Naive B cell (primary cell): ENCODE data around the gene LRP10. TPM values are rescaled to one million over a fixed set of nuclear protein-coding genes. Genes with fewer than 3 reads are reported as not detected.
"Not testable (repeated sequence)": the region's sequence is repeated elsewhere in the genome, so short reads cannot be mapped to it uniquely, and the experiment has no call there.

Source experiments
- ATAC-seq, 2 donors: fragments of 150-1000 bp; cut with Tn5 transposase; 2 replicates each; pipeline ENCODE4 v1.10.0; 2021; ENCODE audit warnings: low read depth in 2 of 2, mild to moderate bottlenecking in 2 of 2, moderate library complexity in 2 of 2
- DNase-seq: peaks from one replicate; pipeline ENCODE4 v3.0.0; 2022
- H3K27ac Mint-ChIP-seq, 6 donors: one replicate each; pipeline ENCODE4 v1.8.0; 2020 to 2022; ENCODE audit warnings: mild to moderate bottlenecking in 6 of 6, mixed read lengths in 6 of 6, moderate library complexity in 5 of 6, inconsistent platforms in 2 of 6
- H3K27me3 Mint-ChIP-seq, 3 donors: one replicate each; pipeline ENCODE4 v1.8.0; 2021 to 2022; ENCODE audit warnings: mixed read lengths in 3 of 3, mild to moderate bottlenecking in 1 of 3
- H3K36me3 Mint-ChIP-seq, 2 donors: one replicate each; pipeline ENCODE4 v1.8.0; 2020 to 2022; ENCODE audit warnings: mixed read lengths in 2 of 2, inconsistent platforms in 1 of 2, mild to moderate bottlenecking in 1 of 2
- H3K4me1 Mint-ChIP-seq, 3 donors: one replicate each; pipeline ENCODE4 v1.8.0; 2020 to 2022; ENCODE audit warnings: mixed read lengths in 3 of 3, inconsistent platforms in 1 of 3, mild to moderate bottlenecking in 1 of 3, moderate library complexity in 1 of 3
- H3K4me3 Mint-ChIP-seq, 8 donors: one replicate each; pipeline ENCODE4 v1.8.0; 2020 to 2022; ENCODE audit warnings: mild to moderate bottlenecking in 8 of 8, mixed read lengths in 8 of 8, moderate library complexity in 8 of 8, inconsistent platforms in 2 of 8
- H3K9me3 Mint-ChIP-seq, 7 donors: one replicate each; pipeline ENCODE4 v1.8.0; 2020 to 2022; ENCODE audit warnings: mixed read lengths in 7 of 7, mild to moderate bottlenecking in 5 of 7, inconsistent platforms in 2 of 7, moderate library complexity in 1 of 7
- polyA plus RNA-seq, 6 donors: library from polyadenylated mRNA; unstranded; fragments of 300-500 nt; fragmentation: Illumina TruSeq; gene quantifications; one replicate each; pipeline ENCODE4 v1.2.3, GENCODE V29; 2021; ENCODE audit warnings: low read depth in 6 of 6

The LRP10 gene
- polyA plus RNA-seq, 6 donors from 2014 or later, result 72.7 to 125 (median 92.6) TPM

DNA sequence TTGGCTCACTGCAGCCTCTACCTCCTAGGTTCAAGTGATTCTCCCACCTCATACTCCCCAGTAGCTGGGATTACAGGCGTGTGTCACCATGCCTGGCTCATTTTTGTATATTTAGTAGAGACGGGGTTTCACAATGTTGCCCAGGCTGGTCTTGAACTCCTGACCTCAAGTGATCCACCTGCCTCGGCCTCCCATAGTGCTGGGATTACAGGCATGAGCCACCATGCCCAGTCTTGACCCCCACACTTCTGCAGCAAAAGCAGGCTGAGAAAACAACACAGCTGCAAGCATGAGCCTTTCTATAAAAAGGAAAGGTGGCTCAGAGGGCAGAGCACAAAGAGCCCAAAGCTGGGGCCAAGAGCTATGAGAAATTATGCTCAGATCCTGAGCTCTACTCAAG, 11.2 kb upstream of the LRP10 start:
- H3K36me3 Mint-ChIP-seq, ATAC-seq, H3K9me3 Mint-ChIP-seq, DNase-seq, H3K27ac Mint-ChIP-seq, H3K4me3 Mint-ChIP-seq: not testable (repeated sequence)
- Mint-ChIP-seq H3K4me1 (peaks cover 0 to 10% (median 3%) of the 10 kb centered on the region in 3 donors), H3K27me3 (peaks cover 0 to 18% (median 0%) of the 10 kb centered on the region in 3 donors)

- DNase-seq, result no peak
- peak overlapping the region in 1 of 6 donors; percentile 33 for H3K27ac Mint-ChIP-seq
- H3K4me3 Mint-ChIP-seq, result no peak overlapping the region
- ATAC-seq, result no peak
- peaks cover 0 to 5% of the 10 kb centered on the region in 2 donors for H3K36me3 Mint-ChIP-seq
- H3K9me3 Mint-ChIP-seq, result no peaks in the 10 kb centered on the region
- H3K4me1 Mint-ChIP-seq, result peaks cover 0 to 10% (median 3%) of the 10 kb centered on the region in 3 donors
- peaks cover 0 to 14% (median 0%) of the 10 kb centered on the region in 3 donors for H3K27me3 Mint-ChIP-seq
These were observed 9.9 kb upstream of the LRP10 start for GRCh38 chr14:22861651-22862050.

- Mint-ChIP-seq H3K27me3 (peaks cover 0 to 9% (median 0%) of the 10 kb centered on the region in 3 donors), H3K4me1 (peaks cover 0 to 3% (median 1%) of the 10 kb centered on the region in 3 donors), H3K27ac (peak overlapping the region in 1 of 6 donors; percentile 87), H3K4me3 (no peak overlapping the region), H3K9me3 (no peaks in the 10 kb centered on the region), H3K36me3 (peaks cover 0 to 5% of the 10 kb centered on the region in 2 donors)
- DNase-seq (no peak), ATAC-seq (no peak)
These were observed 6.6 kb upstream of the LRP10 start for GRCh38 chr14:22864979-22865378.

- H3K9me3 Mint-ChIP-seq, result no peaks in the 10 kb centered on the region
- no peak for DNase-seq
- H3K4me1 Mint-ChIP-seq, result peaks cover 7 to 8% (median 7%) of the 10 kb centered on the region in 3 donors
- H3K4me3 Mint-ChIP-seq, result no peak overlapping the region
- H3K27ac Mint-ChIP-seq, result peak overlapping the region in 1 of 6 donors; percentile 87
- no peak for ATAC-seq
- peaks cover 0 to 9% (median 0%) of the 10 kb centered on the region in 3 donors for H3K27me3 Mint-ChIP-seq
- H3K36me3 Mint-ChIP-seq, result peaks cover 0 to 5% of the 10 kb centered on the region in 2 donors
These were observed 5.8 kb upstream of the LRP10 start for GRCh38 chr14:22865424-22866405.

DNA sequence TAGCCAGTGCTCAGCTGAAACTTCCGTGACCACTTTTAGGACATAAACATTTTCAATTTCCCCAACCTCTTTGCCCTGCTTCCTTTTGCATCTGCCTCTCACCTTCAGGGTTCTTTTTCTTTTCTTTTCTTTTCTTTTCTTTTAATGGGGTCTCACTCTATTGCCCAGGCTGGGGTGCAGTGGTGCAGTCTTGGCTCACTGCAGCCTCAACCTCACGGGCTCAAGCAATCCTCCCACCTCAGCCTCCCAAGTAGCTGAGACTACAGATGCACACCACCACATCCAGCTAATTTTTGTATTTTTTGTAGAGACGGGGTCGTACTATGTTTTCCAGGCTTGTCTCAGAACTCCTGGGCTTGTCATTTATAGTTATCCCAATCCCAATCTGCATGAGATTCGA, 4.7 kb upstream of the LRP10 start:
- H3K27me3 Mint-ChIP-seq, result peaks cover 0 to 3% (median 0%) of the 10 kb centered on the region in 3 donors
- no peak for ATAC-seq

GRCh38 chr14:22870811-22871223, 723 bp upstream of the LRP10 start:
- H3K27ac Mint-ChIP-seq, result peak overlapping the region; percentile 84 to 98 (median 96)

More for the DNA sequence above, 4.7 kb upstream of the LRP10 start:
- no peak overlapping the region for H3K4me3 Mint-ChIP-seq
- H3K27ac Mint-ChIP-seq, result peak overlapping the region in 1 of 6 donors; percentile 48
- peaks cover 0 to 2% of the 10 kb centered on the region in 2 donors for H3K36me3 Mint-ChIP-seq
- peaks cover 10 to 15% (median 14%) of the 10 kb centered on the region in 3 donors for H3K4me1 Mint-ChIP-seq
- no peaks in the 10 kb centered on the region for H3K9me3 Mint-ChIP-seq
- DNase-seq, result no peak

DNA sequence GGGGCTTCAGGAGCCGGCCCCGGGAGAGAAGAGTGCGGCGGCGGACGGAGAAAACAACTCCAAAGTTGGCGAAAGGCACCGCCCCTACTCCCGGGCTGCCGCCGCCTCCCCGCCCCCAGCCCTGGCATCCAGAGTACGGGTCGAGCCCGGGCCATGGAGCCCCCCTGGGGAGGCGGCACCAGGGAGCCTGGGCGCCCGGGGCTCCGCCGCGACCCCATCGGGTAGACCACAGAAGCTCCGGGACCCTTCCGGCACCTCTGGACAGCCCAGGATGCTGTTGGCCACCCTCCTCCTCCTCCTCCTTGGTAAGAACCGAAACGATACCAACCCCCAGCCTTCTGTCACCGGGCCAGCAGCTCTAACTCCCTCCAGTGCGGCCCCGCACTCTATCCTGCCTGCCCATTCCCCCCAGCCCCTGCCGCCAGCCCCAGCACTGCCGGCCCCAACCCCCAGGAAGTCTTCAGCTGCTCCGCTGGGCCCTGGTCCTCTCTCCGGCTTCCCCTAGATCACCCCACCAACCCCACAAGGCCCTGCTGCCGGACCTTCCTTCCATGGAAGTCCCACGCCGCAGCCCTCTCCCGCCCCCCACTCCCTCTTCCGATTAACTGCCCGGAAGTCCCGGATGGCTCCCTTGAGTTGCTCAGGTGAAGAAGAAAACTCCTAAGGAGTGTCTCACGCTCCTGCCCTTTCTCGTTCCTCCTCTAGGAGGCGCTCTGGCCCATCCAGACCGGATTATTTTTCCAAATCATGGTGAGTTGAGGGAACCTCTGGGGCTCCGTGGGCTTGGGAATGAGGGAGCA, 693 bp downstream of the LRP10 start:
- Mint-ChIP-seq H3K36me3 (peaks cover 5 to 8% of the 10 kb centered on the region in 2 donors), H3K4me3 (peak overlapping the region; percentile 88 to 98 (median 94)), H3K4me1 (peaks cover 25 to 44% (median 36%) of the 10 kb centered on the region in 3 donors), H3K27ac (peak overlapping the region; percentile 61 to 97 (median 92)), H3K9me3 (no peaks in the 10 kb centered on the region), H3K27me3 (no peaks in the 10 kb centered on the region)
- ATAC-seq (peak; percentile 20 to 24), DNase-seq (peak; percentile 58)

More at GRCh38 chr14:22870811-22871223, 723 bp upstream of the LRP10 start:
- H3K9me3 Mint-ChIP-seq, result no peaks in the 10 kb centered on the region
- H3K27me3 Mint-ChIP-seq, result no peaks in the 10 kb centered on the region
- DNase-seq, result peak; percentile 46
- H3K36me3 Mint-ChIP-seq, result peaks cover 5 to 7% of the 10 kb centered on the region in 2 donors
- peak; percentile 44 to 49 for ATAC-seq
- peak overlapping the region; percentile 88 to 98 (median 94) for H3K4me3 Mint-ChIP-seq
- H3K4me1 Mint-ChIP-seq, result peaks cover 22 to 37% (median 31%) of the 10 kb centered on the region in 3 donors

DNA sequence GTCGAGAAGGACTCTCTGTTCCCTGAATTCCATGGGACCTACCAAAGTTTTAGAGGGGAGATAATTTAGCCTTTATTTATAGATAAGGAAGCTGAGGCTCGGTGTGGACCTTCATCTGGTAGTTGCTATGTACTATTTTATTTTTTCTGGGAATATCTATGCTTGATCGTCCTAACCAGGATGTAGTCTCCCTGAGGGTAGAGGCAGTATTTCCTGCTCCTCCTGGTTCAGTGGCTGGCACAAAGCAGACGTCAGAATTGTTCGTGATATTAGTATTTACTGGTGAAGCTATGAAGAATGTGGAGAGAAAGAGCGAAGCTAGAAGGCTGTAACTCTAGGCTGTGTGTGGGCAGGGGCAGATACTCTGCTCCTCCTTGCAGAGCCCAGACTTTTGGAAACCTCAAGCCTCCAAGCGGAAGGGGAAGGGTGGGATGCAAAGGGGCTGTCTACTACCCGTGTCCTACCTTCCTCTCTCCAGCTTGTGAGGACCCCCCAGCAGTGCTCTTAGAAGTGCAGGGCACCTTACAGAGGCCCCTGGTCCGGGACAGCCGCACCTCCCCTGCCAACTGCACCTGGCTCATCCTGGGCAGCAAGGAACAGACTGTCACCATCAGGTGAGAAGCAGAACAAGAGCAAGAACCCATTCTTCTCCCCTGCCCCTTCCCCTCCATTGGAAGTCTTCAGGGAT, 1.4 kb downstream of the LRP10 start:
- peak overlapping the region; percentile 61 to 97 (median 92) for H3K27ac Mint-ChIP-seq
- peaks cover 25 to 45% (median 43%) of the 10 kb centered on the region in 3 donors for H3K4me1 Mint-ChIP-seq
- peak overlapping the region; percentile 88 to 98 (median 92) for H3K4me3 Mint-ChIP-seq
- DNase-seq, result no peak
- ATAC-seq, result no peak
- H3K27me3 Mint-ChIP-seq, result no peaks in the 10 kb centered on the region
- H3K9me3 Mint-ChIP-seq, result no peaks in the 10 kb centered on the region
- peaks cover 5 to 15% of the 10 kb centered on the region in 2 donors for H3K36me3 Mint-ChIP-seq

DNA sequence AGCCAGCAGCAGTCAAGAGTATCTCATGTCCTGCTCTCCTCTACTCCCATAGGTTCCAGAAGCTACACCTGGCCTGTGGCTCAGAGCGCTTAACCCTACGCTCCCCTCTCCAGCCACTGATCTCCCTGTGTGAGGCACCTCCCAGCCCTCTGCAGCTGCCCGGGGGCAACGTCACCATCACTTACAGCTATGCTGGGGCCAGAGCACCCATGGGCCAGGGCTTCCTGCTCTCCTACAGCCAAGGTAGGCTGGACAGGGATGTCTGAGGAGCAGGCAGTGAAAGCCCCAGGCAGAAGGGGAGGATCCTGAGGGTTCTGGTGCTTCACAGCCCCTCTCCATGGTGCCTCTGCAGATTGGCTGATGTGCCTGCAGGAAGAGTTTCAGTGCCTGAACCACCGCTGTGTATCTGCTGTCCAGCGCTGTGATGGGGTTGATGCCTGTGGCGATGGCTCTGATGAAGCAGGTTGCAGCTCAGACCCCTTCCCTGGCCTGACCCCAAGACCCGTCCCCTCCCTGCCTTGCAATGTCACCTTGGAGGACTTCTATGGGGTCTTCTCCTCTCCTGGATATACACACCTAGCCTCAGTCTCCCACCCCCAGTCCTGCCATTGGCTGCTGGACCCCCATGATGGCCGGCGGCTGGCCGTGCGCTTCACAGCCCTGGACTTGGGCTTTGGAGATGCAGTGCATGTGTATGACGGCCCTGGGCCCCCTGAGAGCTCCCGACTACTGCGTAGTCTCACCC, 3.6 kb downstream of the LRP10 start:
- H3K4me1 Mint-ChIP-seq, result peaks cover 30 to 48% (median 44%) of the 10 kb centered on the region in 3 donors
- H3K36me3 Mint-ChIP-seq, result peaks cover 8 to 29% of the 10 kb centered on the region in 2 donors
- no peaks in the 10 kb centered on the region for H3K9me3 Mint-ChIP-seq
- H3K4me3 Mint-ChIP-seq, result peak overlapping the region in 1 of 8 donors; percentile 47
- H3K27ac Mint-ChIP-seq, result peak overlapping the region in 2 of 6 donors; percentile 34 to 41
- no peak for DNase-seq
- ATAC-seq, result no peak
- H3K27me3 Mint-ChIP-seq, result no peaks in the 10 kb centered on the region

DNA sequence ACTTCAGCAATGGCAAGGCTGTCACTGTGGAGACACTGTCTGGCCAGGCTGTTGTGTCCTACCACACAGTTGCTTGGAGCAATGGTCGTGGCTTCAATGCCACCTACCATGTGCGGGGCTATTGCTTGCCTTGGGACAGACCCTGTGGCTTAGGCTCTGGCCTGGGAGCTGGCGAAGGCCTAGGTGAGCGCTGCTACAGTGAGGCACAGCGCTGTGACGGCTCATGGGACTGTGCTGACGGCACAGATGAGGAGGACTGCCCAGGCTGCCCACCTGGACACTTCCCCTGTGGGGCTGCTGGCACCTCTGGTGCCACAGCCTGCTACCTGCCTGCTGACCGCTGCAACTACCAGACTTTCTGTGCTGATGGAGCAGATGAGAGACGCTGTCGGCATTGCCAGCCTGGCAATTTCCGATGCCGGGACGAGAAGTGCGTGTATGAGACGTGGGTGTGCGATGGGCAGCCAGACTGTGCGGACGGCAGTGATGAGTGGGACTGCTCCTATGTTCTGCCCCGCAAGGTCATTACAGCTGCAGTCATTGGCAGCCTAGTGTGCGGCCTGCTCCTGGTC, 4.3 kb downstream of the LRP10 start:
- ATAC-seq (no peak), DNase-seq (no peak)
- Mint-ChIP-seq H3K4me3 (peak overlapping the region in 3 of 8 donors; percentile 9 to 65 (median 20)), H3K27me3 (no peaks in the 10 kb centered on the region), H3K36me3 (peaks cover 8 to 29% of the 10 kb centered on the region in 2 donors), H3K27ac (peak overlapping the region in 1 of 6 donors; percentile 41), H3K4me1 (peaks cover 25 to 41% (median 39%) of the 10 kb centered on the region in 3 donors), H3K9me3 (no peaks in the 10 kb centered on the region)

DNA sequence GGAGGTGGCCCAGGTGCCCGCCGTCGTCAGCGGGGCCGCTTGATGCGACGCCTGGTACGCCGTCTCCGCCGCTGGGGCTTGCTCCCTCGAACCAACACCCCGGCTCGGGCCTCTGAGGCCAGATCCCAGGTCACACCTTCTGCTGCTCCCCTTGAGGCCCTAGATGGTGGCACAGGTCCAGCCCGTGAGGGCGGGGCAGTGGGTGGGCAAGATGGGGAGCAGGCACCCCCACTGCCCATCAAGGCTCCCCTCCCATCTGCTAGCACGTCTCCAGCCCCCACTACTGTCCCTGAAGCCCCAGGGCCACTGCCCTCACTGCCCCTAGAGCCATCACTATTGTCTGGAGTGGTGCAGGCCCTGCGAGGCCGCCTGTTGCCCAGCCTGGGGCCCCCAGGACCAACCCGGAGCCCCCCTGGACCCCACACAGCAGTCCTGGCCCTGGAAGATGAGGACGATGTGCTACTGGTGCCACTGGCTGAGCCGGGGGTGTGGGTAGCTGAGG, 5.5 kb downstream of the LRP10 start:
- DNase-seq, result no peak
- peaks cover 26 to 44% (median 39%) of the 10 kb centered on the region in 3 donors for H3K4me1 Mint-ChIP-seq
- no peaks in the 10 kb centered on the region for H3K27me3 Mint-ChIP-seq
- ATAC-seq, result no peak
- peak overlapping the region in 1 of 6 donors; percentile 69 for H3K27ac Mint-ChIP-seq
- peaks cover 8 to 29% of the 10 kb centered on the region in 2 donors for H3K36me3 Mint-ChIP-seq
- H3K4me3 Mint-ChIP-seq, result no peak overlapping the region
- no peaks in the 10 kb centered on the region for H3K9me3 Mint-ChIP-seq
